GM12878 (cell line): ENCODE data around the gene NRXN3. TPM values are rescaled to one million over a fixed set of nuclear protein-coding genes. Genes with fewer than 3 reads are reported as not detected.

Experiments
- ATAC-seq: fragments of 200-7000 bp; cut with Tn5 transposase; 3 replicates; pipeline ENCODE4 v1.9.1; 2020; ENCODE audit warnings: mild to moderate bottlenecking, moderate library complexity
- BruUV-seq: library from RNA; stranded (reverse); fragments of 400-500 nt; replicated peaks from 2 replicates; lab custom pipeline; 2021; lab: Mats Ljungman, UMichigan
- CTCF ChIA-PET: fragments of 300-600 bp; sonication (Branson Sonifier 250); formaldehyde crosslinking; extraction: SDS; loops from one replicate; lab custom pipeline; 2021; ENCODE audit warnings: inconsistent platforms; lab: Yijun Ruan, JAX
- POLR2A ChIA-PET: fragments of 350-600 bp; formaldehyde crosslinking; extraction: SDS; loops from one replicate; lab custom pipeline; 2021; ENCODE audit warnings: inconsistent platforms; lab: Charles Lee
- RAD21 ChIA-PET: fragments of 300-600 bp; sonication (Branson Sonifier 250); formaldehyde crosslinking; loops from one replicate; lab custom pipeline; 2023; ENCODE audit warnings: antibody characterized with exemption; ENCODE audit not compliant: unreplicated experiment; lab: Charles Lee
- SMC1A ChIA-PET: fragments of 300-600 bp; sonication (Branson Sonifier 250); formaldehyde crosslinking; loops from one replicate; lab custom pipeline; 2023; ENCODE audit not compliant: unreplicated experiment, uncharacterized antibody; lab: Charles Lee
- DNase-seq: peaks from one replicate; pipeline ENCODE4 v3.0.0-alpha.2; 2011; ENCODE audit warnings: low read depth, low spot score
- FAIRE-seq: peaks from 3 replicates; lab custom pipeline; 2011; peaks lifted over from hg19 to GRCh38; lab: Jason Lieb, UNC
- H2AFZ ChIP-seq: 2 replicates; pipeline ENCODE4 v1.6.0; 2011; ENCODE audit warnings: low read depth, low read length, control low read depth; ENCODE audit not compliant: control insufficient read depth
- H3K27ac ChIP-seq: 2 replicates; pipeline ENCODE4 v1.5.1; 2011; ENCODE audit warnings: control low read depth; ENCODE audit not compliant: control insufficient read depth, insufficient read depth
- H3K27me3 ChIP-seq, 2 experiments: replicated peaks in 1 of 2; 2 replicates each; pipeline versions ENCODE4 v1.6.0 to v1.6.1; 2011; ENCODE audit warnings: low read length in 1 of 2; ENCODE audit not compliant: control insufficient read depth in 2 of 2, insufficient read depth in 2 of 2
- H3K36me3 ChIP-seq, 2 experiments: 2 replicates each; pipeline ENCODE4 v1.5.1; 2011; ENCODE audit warnings: low read length in 1 of 2; ENCODE audit not compliant: control insufficient read depth in 2 of 2, insufficient read depth in 2 of 2
- H3K4me1 ChIP-seq: 2 replicates; pipeline ENCODE4 v1.6.1; 2011; ENCODE audit warnings: mild to moderate bottlenecking, low read length, moderate library complexity, mixed read lengths; ENCODE audit not compliant: control insufficient read depth, insufficient read depth
- H3K4me2 ChIP-seq: 2 replicates; pipeline ENCODE4 v1.6.0; 2011; ENCODE audit warnings: control low read depth; ENCODE audit not compliant: control insufficient read depth, insufficient read depth
- H3K4me3 ChIP-seq: fragments of 200-600 bp; sonication (generic); 2 replicates; pipeline ENCODE4 v1.5.1; 2016
- H3K79me2 ChIP-seq: 2 replicates; pipeline ENCODE4 v1.6.0; 2011; ENCODE audit warnings: low read length; ENCODE audit not compliant: control insufficient read depth, insufficient read depth
- H3K9ac ChIP-seq: 2 replicates; pipeline ENCODE4 v1.8.0; 2011; ENCODE audit warnings: low read length, control low read depth, mixed read lengths; ENCODE audit not compliant: control insufficient read depth, insufficient read depth
- H3K9me3 ChIP-seq: replicated peaks from 3 replicates; pipeline ENCODE4 v1.5.1; 2011; ENCODE audit warnings: mild to moderate bottlenecking, low read length; ENCODE audit not compliant: control insufficient read depth, insufficient read depth
- H4K20me1 ChIP-seq: 2 replicates; pipeline ENCODE4 v1.6.0; 2011; ENCODE audit not compliant: control insufficient read depth, insufficient read depth
- EGR1 ChIP-seq, 2 experiments: IDR thresholded peaks; 1 replicate in 1 of 2; 2 replicates in 1 of 2; pipeline ENCODE4 v1.6.1; 2011 to 2012; ENCODE audit warnings: low read depth in 2 of 2, low read length in 2 of 2, borderline replicate concordance in 1 of 2, mild to moderate bottlenecking in 1 of 2, moderate library complexity in 1 of 2
- ELK1 ChIP-seq: IDR thresholded peaks from 2 replicates; pipeline ENCODE4 v1.6.1; 2012; ENCODE audit warnings: low read depth, low read length, improper control_type of control experiment
- FOXK2 ChIP-seq: fragments of 450-650 bp; IDR thresholded peaks from 2 replicates; pipeline ENCODE4 v1.6.1; 2017; ENCODE audit warnings: mild to moderate bottlenecking, moderate library complexity
- POLR2AphosphoS2 ChIP-seq: IDR thresholded peaks from 2 replicates; pipeline ENCODE4 v1.6.1; 2011; ENCODE audit warnings: low read depth, mild to moderate bottlenecking, low read length, improper control_type of control experiment, moderate library complexity
- RAD21 ChIP-seq: IDR thresholded peaks from 2 replicates; pipeline ENCODE4 v1.6.1; 2011; ENCODE audit warnings: mild to moderate bottlenecking, low read depth, low read length, moderate library complexity; ENCODE audit not compliant: insufficient read depth
- RBBP5 ChIP-seq: fragments of 200-600 bp; sonication (generic); conservative IDR thresholded peaks from 2 replicates; pipeline ENCODE4 v1.6.1; 2016
- RFX5 ChIP-seq: IDR thresholded peaks from 2 replicates; pipeline ENCODE4 v1.6.1; 2011; ENCODE audit warnings: low read depth, low read length, improper control_type of control experiment
- SIX5 ChIP-seq: IDR thresholded peaks from 2 replicates; pipeline ENCODE4 v1.6.1; 2011; ENCODE audit warnings: mild to moderate bottlenecking, low read depth, low read length, moderate library complexity; ENCODE audit not compliant: severe bottlenecking
- SKIL ChIP-seq: fragments of 450-650 bp; IDR thresholded peaks from 2 replicates; pipeline ENCODE4 v1.6.1; 2017; ENCODE audit warnings: mild to moderate bottlenecking, low read depth, inconsistent platforms; ENCODE audit not compliant: poor library complexity, severe bottlenecking
- SMAD5 ChIP-seq: IDR thresholded peaks from 2 replicates; pipeline ENCODE4 v1.6.1; 2016; ENCODE audit warnings: antibody characterized with exemption, low read depth
- SUZ12 ChIP-seq: fragments of 200-600 bp; sonication (generic); IDR thresholded peaks from one replicate; pipeline ENCODE4 v1.6.1; 2018; ENCODE audit warnings: antibody characterized with exemption, mild to moderate bottlenecking; ENCODE audit not compliant: unreplicated experiment
- ZBTB40 ChIP-seq: fragments of 450-650 bp; IDR thresholded peaks from 2 replicates; pipeline ENCODE4 v1.6.1; 2016; ENCODE audit warnings: mild to moderate bottlenecking, moderate library complexity, borderline replicate concordance
- ZNF592 ChIP-seq: fragments of 450-650 bp; IDR thresholded peaks from 2 replicates; pipeline ENCODE4 v1.6.1; 2017; ENCODE audit warnings: mild to moderate bottlenecking, moderate library complexity
- in situ Hi-C: fragments of 300-500 bp; cut with MboI; formaldehyde crosslinking; loops from 9 replicates; pipeline ENCODE4 v1.14.3; 2018; ENCODE audit warnings: mixed read lengths
- intact Hi-C: fragments of 100-400 bp; cut with micrococcal nuclease; formaldehyde crosslinking; loops from one replicate; pipeline ENCODE4 v1.14.2; 2022; ENCODE audit not compliant: unreplicated experiment
- polyA plus RNA-seq, 11 experiments: library from polyadenylated mRNA; depleted of rRNA in 4 of 11; unstranded in 6 of 11; stranded (reverse) in 5 of 11; fragments of >200 nt; fragmentation: Nextera tagmentation in 4 of 11; fragmentation: Illumina TruSeq in 1 of 11; extraction: Ambion mirVana in 4 of 11; extraction: Trizol in 1 of 11; gene quantifications; 1 replicate in 1 of 11; 2 replicates in 10 of 11; pipeline versions ENCODE4 v1.2.1 to v1.2.3, GENCODE V29; 2011 to 2016; ENCODE audit warnings: inconsistent platforms in 2 of 11, missing spikeins in 2 of 11, low read depth in 1 of 11
- total RNA-seq, 4 experiments: library from RNA; depleted of rRNA in 3 of 4; stranded (reverse); fragments of >200 nt in 3 of 4; fragmentation: Illumina TruSeq in 1 of 4; extraction: Trizol in 1 of 4; gene quantifications; 2 replicates each; pipeline versions ENCODE4 v1.2.1 to v1.2.3, GENCODE V29; 2013 to 2021

The NRXN3 gene
- total and polyA plus RNA-seq, 10 of the 15 experiments (the other 5 are each of a cell fraction or from before 2014, with no cell fraction given) = 0.52 to 3.3 (median 1.4) TPM

GRCh38 chr14:78627114-78627513 is 456.9 kb downstream of the NRXN3 start:
- Histone ChIP-seq H3K36me3 (no peaks in the 10 kb centered on the region), H3K4me1 (no peaks in the 10 kb centered on the region), H3K9ac (no peak overlapping the region), H3K27ac (no peak overlapping the region), H3K79me2 (no peaks in the 10 kb centered on the region), H3K4me2 (no peak overlapping the region), H3K9me3 (no peaks in the 10 kb centered on the region), H2AFZ (no peak overlapping the region), H3K27me3 (no peaks in the 10 kb centered on the region), H4K20me1 (no peaks in the 10 kb centered on the region), H3K4me3 (no peak overlapping the region)
- ATAC-seq (no peak), FAIRE-seq (no peak), DNase-seq (no peak)
- CTCF ChIA-PET = no interaction called here
- intact Hi-C loops = no loop called here
- no TSS peak for BruUV-seq
- RAD21 ChIA-PET = no interaction called here
- in situ Hi-C loops = no loop called here
- POLR2A ChIA-PET = no interaction called here
- SMC1A ChIA-PET = no interaction called here
- TF ChIP-seq RBBP5 (no peak), POLR2AphosphoS2 (no peak), SMAD5 (no peak), ELK1 (no peak), RFX5 (no peak), SIX5 (no peak), ZBTB40 (no peak), SUZ12 (no peak), ZNF592 (no peak), SKIL (no peak), FOXK2 (no peak), RAD21 (no peak), EGR1 (IDR thresholded peaks at IDR 0.05; ENCODE audit: borderline replicate concordance in 1 of 2, low read depth in 2 of 2, low read length in 2 of 2) (no peak)
